Cardiac fibroblast (primary cell): ENCODE results near the gene SLC16A1.
A peak's percentile ranks its signal among the peaks of the same experiment; 100 is the strongest.

Experiments used
- DNase-seq, 2 donors: peaks; one replicate each; pipeline versions ENCODE4 v3.0.0 to v3.0.0-alpha.2; 2010; ENCODE audit warnings: low read depth in 2 of 2
- H3K4me3 ChIP-seq, 2 donors: replicated peaks in 1 of 2; 1 replicate in 1 of 2; 2 replicates in 1 of 2; pipeline ENCODE4 v1.5.1; 2011; ENCODE audit warnings: low read depth in 2 of 2, low read length in 2 of 2, mild to moderate bottlenecking in 2 of 2, moderate library complexity in 1 of 2
- CTCF ChIP-seq: IDR thresholded peaks from one replicate; pipeline ENCODE4 v1.5.1; 2011; ENCODE audit warnings: low read depth, mild to moderate bottlenecking, low read length, inconsistent platforms

Gene SLC16A1

GRCh38 chr1:112909847-112910246 lies 46.1 kb downstream of the SLC16A1 start:
- no peak overlapping the region for H3K4me3 ChIP-seq
- no peak for TF ChIP-seq CTCF
- no peak for DNase-seq

GRCh38 chr1:112906150-112906698 lies 49.8 kb downstream of the SLC16A1 start:
- DNase-seq, result peak in 1 of 2 donors; percentile 27
- TF ChIP-seq CTCF, result no peak
- H3K4me3 ChIP-seq, result no peak overlapping the region

GRCh38 chr1:112905395-112906149 lies 50.4 kb downstream of the SLC16A1 start:
- no peak for TF ChIP-seq CTCF
- no peak overlapping the region for H3K4me3 ChIP-seq
- peak in 1 of 2 donors; percentile 52 for DNase-seq

GRCh38 chr1:112904831-112905261 lies 51.1 kb downstream of the SLC16A1 start:
- DNase-seq, result no peak
- H3K4me3 ChIP-seq, result no peak overlapping the region
- TF ChIP-seq CTCF, result no peak

- DNase-seq, result peak; percentile 74 to 78
- TF ChIP-seq CTCF, result no peak
- H3K4me3 ChIP-seq, result no peak overlapping the region
Measured at GRCh38 chr1:112904071-112904830, 51.7 kb downstream of the SLC16A1 start.

GRCh38 chr1:112902221-112902620 lies 53.8 kb downstream of the SLC16A1 start:
- no peak for DNase-seq

More at GRCh38 chr1:112902221-112902620, 53.8 kb downstream of the SLC16A1 start:
- no peak for TF ChIP-seq CTCF
- no peak overlapping the region for H3K4me3 ChIP-seq
